DOHH2 (cell line): Measurements from ENCODE around the gene CLEC20A.

Source experiments
- CTCF ChIP-seq: fragments of 200-600 bp; sonication (generic); IDR thresholded peaks from one replicate; pipeline ENCODE4 v1.5.1; 2014; ENCODE audit warnings: antibody characterized with exemption, mild to moderate bottlenecking, low read depth, low read length; ENCODE audit not compliant: poor library complexity, severe bottlenecking
- EZH2phosphoT487 ChIP-seq: fragments of 200-600 bp; sonication (generic); IDR thresholded peaks from 2 replicates; pipeline ENCODE4 v1.6.1; 2017; ENCODE audit warnings: borderline replicate concordance, mild to moderate bottlenecking, antibody characterized with exemption, low read length, moderate library complexity, mixed read lengths

DNA sequence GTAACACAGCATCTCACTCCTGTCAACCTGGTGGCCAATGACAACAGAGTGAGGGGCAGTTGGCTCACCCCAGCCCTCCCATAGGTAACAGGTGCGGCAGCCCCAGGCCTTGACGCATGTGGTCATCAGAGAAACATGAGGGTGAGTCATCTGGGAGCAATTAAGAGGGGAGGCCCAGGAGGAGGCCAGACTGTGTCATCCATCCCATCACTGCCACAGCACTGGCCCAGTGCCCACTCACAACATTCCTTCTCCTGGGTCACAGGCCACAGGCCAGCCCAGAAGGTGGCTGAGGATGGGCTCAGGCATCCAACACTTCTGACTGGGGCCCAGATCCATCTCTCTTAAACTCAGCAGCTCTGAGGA lies 33.3 kb upstream of the CLEC20A start:
- no peak for TF ChIP-seq CTCF
- TF ChIP-seq EZH2phosphoT487: no peak
